ENCODE measurements around the gene LGI4.
A peak's percentile ranks its signal among the peaks of the same experiment; 100 is the strongest.

Gene LGI4

DNA sequence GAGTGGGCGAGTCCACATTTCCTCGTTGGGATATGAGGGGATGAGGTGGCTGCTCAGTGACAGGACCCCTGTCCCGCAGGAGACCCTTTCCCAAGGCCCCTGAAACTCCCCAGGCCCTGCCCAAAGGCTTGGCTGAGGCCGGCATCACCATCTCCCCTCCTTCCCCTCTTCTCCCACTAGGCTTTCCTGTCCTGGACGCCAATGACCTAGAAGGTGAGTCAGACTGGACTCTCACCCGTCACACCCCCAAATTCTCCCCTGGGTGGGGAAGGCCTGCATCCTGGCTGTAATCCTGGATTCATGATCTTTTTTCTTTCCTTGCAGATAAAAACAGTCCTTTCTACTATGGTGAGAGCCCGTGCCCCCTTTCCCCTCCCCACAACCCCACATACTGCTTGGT, 14.0 kb downstream of the LGI4 start:
- TF ChIP-seq, protein P1, sequence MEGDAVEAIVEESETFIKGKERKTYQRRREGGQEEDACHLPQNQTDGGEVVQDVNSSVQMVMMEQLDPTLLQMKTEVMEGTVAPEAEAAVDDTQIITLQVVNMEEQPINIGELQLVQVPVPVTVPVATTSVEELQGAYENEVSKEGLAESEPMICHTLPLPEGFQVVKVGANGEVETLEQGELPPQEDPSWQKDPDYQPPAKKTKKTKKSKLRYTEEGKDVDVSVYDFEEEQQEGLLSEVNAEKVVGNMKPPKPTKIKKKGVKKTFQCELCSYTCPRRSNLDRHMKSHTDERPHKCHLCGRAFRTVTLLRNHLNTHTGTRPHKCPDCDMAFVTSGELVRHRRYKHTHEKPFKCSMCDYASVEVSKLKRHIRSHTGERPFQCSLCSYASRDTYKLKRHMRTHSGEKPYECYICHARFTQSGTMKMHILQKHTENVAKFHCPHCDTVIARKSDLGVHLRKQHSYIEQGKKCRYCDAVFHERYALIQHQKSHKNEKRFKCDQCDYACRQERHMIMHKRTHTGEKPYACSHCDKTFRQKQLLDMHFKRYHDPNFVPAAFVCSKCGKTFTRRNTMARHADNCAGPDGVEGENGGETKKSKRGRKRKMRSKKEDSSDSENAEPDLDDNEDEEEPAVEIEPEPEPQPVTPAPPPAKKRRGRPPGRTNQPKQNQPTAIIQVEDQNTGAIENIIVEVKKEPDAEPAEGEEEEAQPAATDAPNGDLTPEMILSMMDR (IDR thresholded peaks at IDR 0.05; ENCODE audit: control insufficient read depth, extremely low read depth, insufficient read depth): no peak
- DNase-seq (ENCODE audit: low read depth): no peak
- H3K4me3 ChIP-seq (ENCODE audit: low read depth, low read length): no peak overlapping the region

DNA sequence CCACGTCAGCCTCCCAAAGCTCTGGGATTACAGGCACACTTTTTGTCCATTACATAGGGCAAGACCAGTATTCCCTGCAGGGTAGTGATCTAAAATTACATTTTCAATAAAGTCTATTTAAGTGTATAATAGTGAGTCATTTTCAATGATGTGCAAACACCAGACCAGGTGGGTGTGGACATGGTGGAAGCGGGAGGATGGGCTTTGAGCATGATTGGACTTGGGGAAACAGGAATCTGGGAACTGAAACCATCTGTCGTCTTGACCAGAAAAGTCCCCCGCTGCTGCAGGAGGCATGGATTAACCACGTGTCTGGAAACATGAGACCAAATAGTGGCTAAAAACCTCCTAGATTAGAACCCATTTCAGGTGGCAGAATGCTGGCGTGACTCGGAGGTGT, 14.4 kb downstream of the LGI4 start:
- TF ChIP-seq, protein P1 (IDR thresholded peaks at IDR 0.05; ENCODE audit: control insufficient read depth, extremely low read depth, insufficient read depth): no peak
- DNase-seq (ENCODE audit: low read depth): no peak
- no peak overlapping the region for H3K4me3 ChIP-seq (ENCODE audit: low read depth, low read length)

DNA sequence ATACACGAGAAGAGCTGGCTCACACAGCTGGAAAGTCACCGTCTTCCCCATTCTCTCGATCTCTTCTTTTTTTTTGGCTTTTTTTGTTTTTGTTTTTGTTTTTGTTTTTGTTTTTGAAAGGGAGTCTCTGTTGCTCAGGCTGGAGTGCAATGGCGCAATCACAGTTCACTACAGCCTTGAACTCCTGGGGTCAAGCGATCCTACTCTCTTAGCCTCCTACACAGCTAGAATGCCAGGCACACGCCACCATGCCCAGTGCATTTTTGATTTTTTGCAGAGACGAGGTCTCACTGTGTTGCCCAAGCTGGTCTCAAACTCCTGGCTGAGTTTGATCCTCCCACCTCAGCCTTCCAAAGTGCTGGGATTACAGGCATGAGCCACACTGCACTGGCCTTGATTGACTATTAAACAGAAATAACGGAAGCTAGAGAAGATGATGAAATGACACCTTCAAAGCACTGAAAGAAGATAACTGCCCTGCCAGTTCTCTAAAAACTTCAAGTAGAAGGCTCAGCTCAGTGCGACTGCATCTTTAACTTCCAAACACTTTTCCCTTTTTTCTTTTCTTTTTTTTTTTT, 15.2 kb downstream of the LGI4 start:
- H3K4me3 ChIP-seq (ENCODE audit: low read depth, low read length): no peak overlapping the region
- DNase-seq (ENCODE audit: low read depth): no peak
- TF ChIP-seq, protein P1 (IDR thresholded peaks at IDR 0.05; ENCODE audit: control insufficient read depth, extremely low read depth, insufficient read depth): no peak

DNA sequence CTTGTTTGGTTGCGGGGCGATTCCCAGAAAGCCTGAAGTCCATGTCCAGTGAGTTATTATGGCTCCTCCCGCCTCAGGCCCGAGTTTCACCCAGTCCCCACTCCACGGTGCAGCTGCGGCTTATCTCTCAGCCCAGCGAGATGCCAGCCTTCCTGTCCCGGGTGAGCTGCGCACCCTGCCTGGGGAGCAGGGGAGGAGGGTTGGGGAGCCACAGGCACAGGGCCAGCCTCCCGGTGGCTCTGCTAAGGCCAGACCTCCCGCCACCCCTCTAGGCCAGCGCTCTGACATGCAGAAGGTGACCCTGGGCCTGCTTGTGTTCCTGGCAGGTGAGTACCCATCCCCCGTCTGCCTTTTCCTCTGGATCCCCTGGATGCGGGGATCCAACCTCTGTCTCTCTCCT, 15.8 kb downstream of the LGI4 start:
- no peak for DNase-seq (ENCODE audit: low read depth)
- no peak overlapping the region for H3K4me3 ChIP-seq (ENCODE audit: low read depth, low read length)
- TF ChIP-seq, protein P1 (IDR thresholded peaks at IDR 0.05; ENCODE audit: control insufficient read depth, extremely low read depth, insufficient read depth): no peak

GRCh38 chr19:35118268-35119020, 16.4 kb downstream of the LGI4 start:
- peak; percentile 65 for DNase-seq (ENCODE audit: low read depth)
- H3K4me3 ChIP-seq (ENCODE audit: low read depth, low read length): no peak overlapping the region
- TF ChIP-seq, protein P1 (IDR thresholded peaks at IDR 0.05; ENCODE audit: control insufficient read depth, extremely low read depth, insufficient read depth): no peak

DNA sequence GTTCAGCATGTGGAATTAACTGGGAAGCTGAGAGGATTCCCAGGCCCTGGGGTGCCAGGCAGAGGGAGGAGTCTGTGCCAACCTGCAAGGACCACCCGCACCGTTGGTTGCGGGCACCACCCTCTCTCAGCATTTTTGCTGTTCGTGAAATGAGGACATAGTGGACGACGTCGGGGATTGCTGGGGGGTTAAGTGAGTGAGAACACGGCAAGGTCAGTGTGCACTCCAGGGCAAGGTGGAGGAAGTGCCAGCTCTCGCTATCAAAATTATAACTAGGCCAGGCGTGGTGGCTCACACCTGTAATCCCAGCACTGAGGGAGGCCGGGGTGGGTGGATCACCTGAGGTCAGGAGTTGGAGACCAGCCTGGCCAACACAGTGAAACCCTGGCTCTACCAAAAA, 17.1 kb downstream of the LGI4 start:
- TF ChIP-seq, protein P1 (IDR thresholded peaks at IDR 0.05; ENCODE audit: control insufficient read depth, extremely low read depth, insufficient read depth): no peak

More for the DNA sequence above, 17.1 kb downstream of the LGI4 start:
- DNase-seq (ENCODE audit: low read depth): no peak
- H3K4me3 ChIP-seq (ENCODE audit: low read depth, low read length): no peak overlapping the region

All from LNCaP clone FGC (cell line).